Limb (tissue), 2 donors: ENCODE results near the gene BRI3BP.
"Not testable (repeated sequence)": the region's sequence is repeated elsewhere in the genome, so short reads cannot be mapped to it uniquely, and the experiment has no call there.

Experiments used
- DNase-seq, 2 donors: peaks; one replicate each; pipeline ENCODE4 v3.0.0-alpha.2; 2016; ENCODE audit errors: extremely low spot score in 2 of 2

Gene BRI3BP

GRCh38 chr12:124972211-124972610 lies 21.2 kb upstream of the BRI3BP start:
- DNase-seq = no peak

- DNase-seq = no peak
Observed at GRCh38 chr12:124975276-124975675, 18.2 kb upstream of the BRI3BP start.

- DNase-seq = no peak
Observed at GRCh38 chr12:124976999-124977398, 16.4 kb upstream of the BRI3BP start.

GRCh38 chr12:124979568-124979967 lies 13.9 kb upstream of the BRI3BP start:
- no peak for DNase-seq

- no peak for DNase-seq
Observed at GRCh38 chr12:124980098-124980892, 13.2 kb upstream of the BRI3BP start.

- not testable (repeated sequence) for DNase-seq
Observed at GRCh38 chr12:124986876-124987275, 6.6 kb upstream of the BRI3BP start.

- peak; percentile 18 to 73 for DNase-seq
Observed at GRCh38 chr12:124992874-124993625, 395 bp upstream of the BRI3BP start.

- no peak for DNase-seq
Observed at GRCh38 chr12:124994437-124994975, 1.1 kb downstream of the BRI3BP start.

- no peak for DNase-seq
Observed at GRCh38 chr12:124995200-124995961, 1.9 kb downstream of the BRI3BP start.

GRCh38 chr12:124998705-124999104 lies 5.3 kb downstream of the BRI3BP start:
- DNase-seq = no peak

GRCh38 chr12:125001636-125002035 lies 8.2 kb downstream of the BRI3BP start:
- DNase-seq = no peak

- no peak for DNase-seq
Observed at GRCh38 chr12:125003021-125003420, 9.6 kb downstream of the BRI3BP start.

- DNase-seq = no peak
Observed at GRCh38 chr12:125004621-125005020, 11.2 kb downstream of the BRI3BP start.

GRCh38 chr12:125005652-125006051 lies 12.2 kb downstream of the BRI3BP start:
- DNase-seq = no peak

- no peak for DNase-seq
Observed at GRCh38 chr12:125006365-125006764, 12.9 kb downstream of the BRI3BP start.

GRCh38 chr12:125013816-125014442 lies 20.5 kb downstream of the BRI3BP start:
- no peak for DNase-seq

GRCh38 chr12:125014526-125014925 lies 21.1 kb downstream of the BRI3BP start:
- DNase-seq = no peak

GRCh38 chr12:125015680-125016310 lies 22.4 kb downstream of the BRI3BP start:
- no peak for DNase-seq

- no peak for DNase-seq
Observed at GRCh38 chr12:125017801-125018200, 24.4 kb downstream of the BRI3BP start.

GRCh38 chr12:125018356-125018755 lies 24.9 kb downstream of the BRI3BP start:
- DNase-seq = no peak

GRCh38 chr12:125021096-125021495 lies 27.7 kb downstream of the BRI3BP start:
- DNase-seq = no peak
